Epithelial cell of prostate (primary cell): ENCODE results near the gene TMEM131L.

ENCODE experiments used
- DNase-seq: peaks from one replicate; pipeline ENCODE4 v3.0.0-alpha.2; 2011; ENCODE audit warnings: low read depth, low spot score
- H3K27ac ChIP-seq: fragments of 450-650 bp; 2 replicates; pipeline ENCODE4 v1.5.1; 2017; ENCODE audit warnings: mild to moderate bottlenecking

TMEM131L gene

DNA sequence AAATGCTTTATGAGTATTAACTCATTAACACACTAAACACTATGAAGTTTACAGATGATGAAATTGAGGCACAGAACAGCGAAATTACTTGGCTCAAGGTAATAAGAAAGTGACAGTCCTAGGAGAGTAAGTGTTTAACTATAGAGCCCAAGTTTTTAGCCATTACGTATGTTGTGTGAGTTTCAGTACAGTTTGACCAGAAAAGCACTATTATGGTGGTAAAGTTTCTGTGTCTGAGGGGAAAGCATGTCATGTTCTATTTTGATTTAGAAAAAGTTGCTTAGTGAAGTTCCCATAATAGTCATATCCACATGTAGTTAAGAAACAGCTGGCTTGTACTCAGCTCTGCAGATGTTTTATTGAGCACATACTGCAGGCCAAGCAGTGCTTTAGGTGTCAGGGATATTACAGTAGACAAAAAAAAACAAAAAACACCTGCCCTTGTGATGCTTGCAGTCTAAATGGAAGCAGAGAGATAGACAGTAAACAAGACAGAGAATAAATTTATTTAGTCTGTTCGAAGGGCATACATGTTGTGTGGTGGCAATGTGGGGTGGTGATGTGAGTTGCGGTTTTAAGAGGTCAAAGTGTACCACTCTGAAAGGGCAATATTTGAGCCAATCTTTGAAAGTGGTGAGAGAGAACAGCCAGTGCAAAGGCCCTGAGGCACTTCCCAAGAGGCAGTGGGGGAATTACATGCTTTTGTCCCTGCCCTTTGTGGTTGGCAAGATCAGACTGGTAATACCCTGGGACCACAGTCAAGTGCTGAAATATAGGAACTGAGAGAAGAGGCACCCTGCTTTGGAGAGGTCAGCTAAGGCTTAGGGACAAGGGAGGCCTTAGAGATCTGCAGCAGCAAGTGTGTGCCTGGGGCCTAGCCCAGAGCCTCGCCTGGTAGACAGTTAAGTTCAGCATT lies 6.2 kb downstream of the TMEM131L start:
- peak overlapping the region; percentile 28 for H3K27ac ChIP-seq
- DNase-seq, result no peak

DNA sequence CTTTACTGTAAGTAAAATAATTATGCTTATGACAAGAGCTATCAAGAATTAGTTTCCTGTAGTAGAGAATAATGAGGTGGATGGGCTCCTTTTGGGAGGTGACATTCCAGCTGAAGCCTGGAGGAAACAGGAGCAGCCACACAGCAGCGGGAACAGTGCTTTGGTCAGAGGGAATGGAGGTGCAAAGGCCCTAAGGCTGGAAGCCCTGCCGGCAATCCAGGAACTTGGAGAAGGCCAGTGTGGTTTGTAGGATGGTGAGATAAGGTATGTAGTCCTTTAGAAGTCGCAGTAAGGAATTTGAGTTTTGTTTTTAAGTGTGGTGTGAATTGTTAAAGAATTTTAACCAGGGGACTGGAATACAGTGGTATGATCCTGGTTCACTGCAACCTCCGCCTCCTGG lies 8.1 kb downstream of the TMEM131L start:
- DNase-seq, result no peak
- no peak overlapping the region for H3K27ac ChIP-seq

DNA sequence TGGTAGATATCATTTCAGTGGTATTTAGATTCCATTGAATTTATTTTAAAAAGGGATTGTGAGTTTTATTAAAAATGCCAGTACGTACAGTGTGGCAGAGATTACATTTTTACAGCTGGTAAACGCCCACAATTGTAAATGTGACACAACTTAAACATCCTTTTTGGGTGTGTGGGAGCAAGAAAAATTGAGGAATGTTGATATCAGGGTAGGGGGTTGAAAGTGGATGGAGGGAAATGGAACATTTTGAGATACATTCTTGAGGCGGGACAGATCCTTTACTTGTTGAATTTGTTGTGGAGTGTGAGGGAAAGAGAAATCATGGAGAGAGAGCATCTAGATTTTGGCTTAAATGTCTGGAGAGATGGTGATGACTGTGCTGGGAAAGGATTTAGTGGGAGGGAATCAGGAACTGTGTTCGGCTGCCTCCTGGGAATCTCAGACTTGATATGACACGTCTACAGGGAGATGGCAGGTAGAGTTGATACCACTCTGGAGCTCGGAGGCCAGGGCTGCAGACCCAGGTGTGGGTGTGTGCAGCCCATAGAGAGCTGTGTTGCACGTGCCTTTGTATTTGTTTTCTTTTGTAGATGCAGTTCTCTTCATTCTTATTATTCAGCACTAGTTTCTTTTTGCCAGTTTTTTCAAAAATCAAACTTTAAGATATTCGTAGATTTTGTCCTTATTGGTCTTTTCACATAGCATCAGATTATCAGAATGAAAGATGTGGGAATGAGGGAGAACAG lies 10.8 kb downstream of the TMEM131L start:
- no peak for DNase-seq
- H3K27ac ChIP-seq, result no peak overlapping the region

DNA sequence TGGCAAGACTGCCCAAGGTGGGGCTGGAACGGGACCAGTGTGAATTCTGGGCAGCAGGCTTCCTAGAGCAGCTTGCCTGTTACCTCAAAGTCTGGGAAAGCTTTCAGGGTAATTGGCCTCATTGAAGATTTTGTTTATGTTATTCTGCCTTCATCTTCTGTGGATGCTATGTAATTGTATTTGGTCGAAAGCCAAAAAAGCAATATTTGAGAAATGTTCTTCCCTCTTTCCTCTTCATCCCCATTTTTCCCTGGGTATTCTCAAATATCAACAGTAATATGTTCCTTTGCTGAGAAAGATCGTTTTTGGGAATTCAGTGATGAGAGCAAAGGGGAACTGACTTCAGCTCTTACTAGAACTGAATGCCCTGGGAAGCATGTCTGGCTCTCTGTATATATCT lies 12.9 kb downstream of the TMEM131L start:
- H3K27ac ChIP-seq, result no peak overlapping the region
- no peak for DNase-seq

DNA sequence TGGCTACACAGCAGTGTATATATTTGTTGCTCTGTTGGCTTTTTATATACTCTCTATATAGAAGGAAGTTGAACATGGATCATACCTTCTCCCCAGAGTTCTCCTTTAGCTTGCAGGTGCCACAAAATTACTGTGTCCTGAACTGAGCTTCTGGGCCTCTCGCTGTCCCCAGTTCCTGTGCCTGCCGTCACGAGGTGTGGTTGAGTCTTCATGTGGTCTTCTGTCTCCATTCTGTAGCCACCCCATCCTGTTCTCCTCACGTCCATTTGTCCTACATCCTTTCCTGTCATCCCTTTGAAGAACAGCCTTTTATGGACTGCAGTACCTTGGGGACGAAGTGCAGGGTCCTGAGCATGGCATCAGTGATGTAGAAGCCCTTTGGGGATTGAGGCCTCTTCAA lies 14.5 kb downstream of the TMEM131L start:
- H3K27ac ChIP-seq, result no peak overlapping the region
- DNase-seq, result no peak

DNA sequence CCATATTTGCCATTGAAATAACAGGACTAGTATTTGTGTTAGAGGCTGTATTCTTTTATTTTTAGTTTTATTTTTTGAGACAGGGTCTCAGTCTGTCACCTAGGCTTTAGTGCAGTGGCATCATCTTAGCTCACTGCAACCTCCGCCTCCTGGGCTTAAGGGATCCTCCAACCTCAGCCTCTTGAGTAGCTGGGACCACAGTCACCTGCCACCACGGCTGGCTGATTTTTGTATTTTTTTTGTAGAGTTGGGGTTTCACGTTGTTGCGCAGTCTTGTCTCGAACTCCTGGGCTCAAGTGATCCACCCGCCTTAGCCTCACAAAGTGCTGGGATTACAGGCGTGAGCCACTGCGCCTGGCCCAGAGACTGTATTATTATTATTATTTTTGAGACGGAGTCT lies 15.3 kb downstream of the TMEM131L start:
- no peak overlapping the region for H3K27ac ChIP-seq
- no peak for DNase-seq

DNA sequence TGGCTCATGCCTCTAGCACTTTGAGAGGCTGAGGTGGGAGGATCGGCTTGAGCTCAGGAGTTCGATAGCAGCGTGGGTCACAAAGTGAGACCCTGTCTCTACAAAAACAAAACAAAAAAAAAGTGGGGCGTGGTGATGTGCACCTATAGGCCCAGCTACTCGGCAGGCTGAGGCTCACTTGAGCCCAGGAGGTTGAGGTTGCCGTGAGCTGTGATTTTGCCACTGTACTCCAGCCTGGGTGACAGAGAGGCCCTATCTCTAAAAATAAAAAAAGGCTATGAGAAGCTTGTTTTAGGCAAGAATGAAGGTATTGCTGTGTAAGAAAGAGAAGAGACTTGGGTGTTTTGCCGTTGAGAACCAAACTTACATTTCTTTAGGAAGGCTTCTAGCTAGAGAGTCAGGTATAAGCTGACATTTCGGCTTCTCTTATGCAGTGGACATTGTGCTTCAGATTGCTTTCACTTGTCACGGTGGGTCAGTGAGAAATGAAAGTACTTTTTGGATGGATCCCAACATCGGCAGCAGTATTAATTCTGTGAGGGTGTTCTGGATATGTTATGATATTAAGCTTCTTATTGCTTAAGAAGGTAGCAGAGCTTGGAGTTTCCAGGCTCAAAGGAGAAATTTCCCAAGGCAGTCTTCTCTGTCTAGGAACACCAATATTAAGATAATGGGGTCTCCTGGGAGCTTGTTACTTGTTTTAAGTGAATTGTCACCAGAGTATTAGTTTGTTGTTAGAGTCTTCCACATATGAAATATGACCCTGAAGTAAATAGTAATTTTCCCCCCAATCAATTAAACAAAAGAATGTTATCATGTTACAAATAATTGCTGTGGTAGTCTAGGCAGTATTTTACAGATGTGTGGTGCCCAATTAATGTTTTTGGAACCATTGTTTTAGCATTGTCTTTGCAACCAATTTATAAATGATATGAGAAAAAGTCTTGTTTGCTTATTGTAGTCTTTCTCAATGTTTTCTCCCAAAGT lies 17.6 kb downstream of the TMEM131L start:
- H3K27ac ChIP-seq, result no peak overlapping the region

DNA sequence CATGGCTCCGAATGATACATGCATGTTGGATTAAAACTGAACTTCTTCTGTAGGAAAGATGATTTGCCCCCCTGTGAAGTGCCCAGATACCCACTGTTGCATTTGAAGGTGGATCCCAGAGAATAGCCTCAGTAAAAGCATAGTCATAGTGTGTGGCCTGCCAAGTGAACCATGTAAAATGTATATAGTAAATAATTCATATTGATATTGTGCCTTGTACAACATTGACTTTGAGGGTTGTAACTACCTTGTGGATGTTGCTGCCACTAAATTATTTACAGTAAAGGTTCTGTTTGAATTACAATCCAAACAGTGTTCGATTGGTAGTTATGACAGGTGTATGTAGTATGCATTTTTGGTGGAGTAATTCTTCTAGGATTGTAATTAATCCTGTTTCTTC lies 19.2 kb downstream of the TMEM131L start:
- no peak for DNase-seq
- peak overlapping the region; percentile 91 for H3K27ac ChIP-seq

More for the DNA sequence above, 17.6 kb downstream of the TMEM131L start:
- DNase-seq, result no peak

DNA sequence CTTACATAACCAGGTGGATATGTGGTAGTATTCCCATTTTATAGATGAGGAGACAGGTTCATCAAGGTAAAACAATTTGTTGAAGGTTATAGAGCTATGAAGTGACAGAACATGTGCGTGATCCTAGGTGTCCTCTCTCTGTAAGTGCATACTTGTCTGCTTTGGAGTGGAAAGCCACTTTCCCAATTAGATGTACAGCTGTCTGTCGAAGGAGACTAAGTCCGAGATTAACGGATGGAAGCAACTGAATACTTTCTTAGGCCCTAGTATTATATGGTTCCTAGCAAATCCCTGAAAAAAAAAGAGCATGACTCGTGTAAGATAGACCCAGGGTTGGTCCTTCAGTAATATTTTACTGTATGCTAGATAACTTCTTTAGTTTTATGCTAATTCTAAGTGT lies 19.7 kb downstream of the TMEM131L start:
- DNase-seq, result no peak
- peak overlapping the region; percentile 91 for H3K27ac ChIP-seq

DNA sequence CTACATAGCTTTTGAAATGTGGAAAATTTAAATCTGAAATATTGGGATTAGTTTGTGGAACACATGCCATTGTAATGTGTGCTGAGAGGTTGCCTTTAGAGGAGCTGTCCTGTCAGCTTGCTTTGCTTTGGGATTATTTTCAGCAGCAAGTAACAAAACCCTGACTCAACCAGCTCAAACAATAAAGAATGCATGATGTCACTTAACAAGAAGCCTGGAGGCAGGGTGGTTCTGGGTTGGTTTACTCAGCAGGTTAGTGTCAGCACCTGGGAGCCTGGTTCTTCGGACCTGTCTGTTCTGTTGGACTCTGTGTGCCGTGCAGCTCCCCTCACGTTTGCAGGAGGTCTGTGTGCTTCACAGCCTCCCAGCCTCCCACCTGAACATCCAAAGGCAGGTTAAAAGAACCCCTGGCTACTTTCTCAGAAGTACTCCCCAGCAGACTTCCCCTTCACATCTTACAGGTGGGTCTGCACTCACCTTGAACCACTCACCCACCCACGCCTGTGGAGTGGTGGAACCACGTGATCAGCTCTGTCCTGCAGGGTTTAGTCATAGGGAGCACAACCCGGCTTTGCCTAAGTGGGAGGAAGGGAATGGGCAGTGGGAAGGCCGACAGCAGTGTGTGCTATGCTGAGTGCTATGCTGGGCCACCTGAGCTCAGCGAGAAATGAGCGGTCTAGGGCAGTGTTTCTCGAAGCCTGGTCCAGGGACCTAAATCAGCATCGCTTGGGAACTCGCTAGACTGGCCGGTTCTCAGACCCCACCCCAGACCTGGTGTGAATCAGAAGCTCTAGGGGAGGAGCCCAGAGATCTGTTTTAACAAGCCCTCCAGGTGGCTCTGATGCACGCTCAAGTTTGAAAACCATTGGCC lies 20.4 kb downstream of the TMEM131L start:
- H3K27ac ChIP-seq, result peak overlapping the region; percentile 91
- DNase-seq, result peak; percentile 96

DNA sequence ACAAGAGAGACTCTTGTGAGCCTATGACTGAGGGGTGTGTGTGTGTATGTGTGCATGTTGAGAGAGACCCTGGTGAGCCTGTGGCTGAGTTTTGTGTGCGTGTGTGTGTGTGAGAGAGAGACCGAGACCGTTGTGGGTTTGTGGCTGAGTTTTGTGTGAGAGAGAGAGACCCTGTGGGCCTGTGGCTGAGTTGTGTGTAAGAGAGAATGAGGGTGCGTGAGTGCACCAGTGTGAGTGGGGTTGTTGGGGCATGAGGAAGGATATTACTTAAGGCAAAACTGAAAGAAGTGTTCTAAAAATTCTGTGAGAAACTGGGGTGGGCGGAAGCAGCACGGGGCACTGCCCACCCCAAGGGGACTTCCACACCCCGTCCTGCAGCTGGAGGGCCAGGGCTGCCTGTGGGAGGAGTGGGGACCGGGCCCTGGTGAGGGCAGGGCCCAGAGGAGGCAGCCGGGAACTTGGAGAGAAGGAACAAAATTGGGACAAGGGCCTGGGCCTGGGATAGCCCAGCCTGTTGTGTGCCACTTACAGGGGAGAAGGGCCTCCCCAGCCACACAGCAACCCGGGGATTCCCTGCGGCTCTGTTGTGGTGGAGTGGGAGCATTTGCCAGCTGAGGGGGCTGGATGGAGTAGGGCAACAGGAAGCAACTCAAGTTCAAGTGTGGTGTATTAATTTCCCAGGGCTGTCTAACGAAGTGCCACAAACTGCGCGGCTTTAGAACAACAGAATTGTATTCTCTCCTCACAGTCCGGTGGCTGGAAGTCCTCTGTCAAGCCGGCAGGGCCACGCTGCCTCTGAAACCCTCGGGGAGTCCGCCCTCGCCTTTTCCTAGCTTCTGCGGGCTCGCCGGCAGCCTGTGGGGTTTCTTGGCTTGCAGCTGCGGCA lies 22.1 kb downstream of the TMEM131L start:
- peak overlapping the region; percentile 91 for H3K27ac ChIP-seq
- no peak for DNase-seq

DNA sequence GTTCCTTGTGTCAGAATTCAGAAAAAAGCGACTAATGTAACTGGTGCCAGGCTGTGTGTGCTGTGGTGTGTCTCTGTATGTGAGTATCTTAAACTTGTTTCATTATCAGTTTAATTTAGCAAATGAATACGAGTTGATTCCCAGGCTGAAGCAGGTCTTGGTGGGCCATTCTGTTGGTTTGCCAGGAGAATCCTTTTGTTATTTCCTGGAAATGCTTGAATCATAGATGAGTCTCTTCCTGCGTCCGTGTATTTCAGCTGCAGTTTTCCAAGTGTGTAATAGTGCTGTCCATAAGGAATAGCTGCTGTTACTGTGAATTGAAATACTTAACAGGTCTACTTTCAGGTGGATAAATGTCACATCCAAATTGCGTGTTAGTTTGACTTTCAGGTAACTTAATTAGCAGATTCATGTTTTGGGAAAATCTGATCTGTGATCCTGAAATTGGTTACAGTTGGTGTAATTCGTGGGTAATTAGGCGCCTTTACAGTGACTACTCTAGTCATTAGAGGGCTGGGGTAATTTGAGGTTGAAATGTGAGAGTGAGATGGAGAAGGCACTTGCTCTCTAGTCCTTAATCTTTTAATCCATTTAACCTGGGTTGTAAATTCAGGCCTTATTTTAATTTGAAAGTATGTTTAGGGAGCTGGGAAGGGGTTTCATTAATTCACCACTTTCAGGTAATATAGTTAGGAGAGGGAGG lies 23.8 kb downstream of the TMEM131L start:
- no peak overlapping the region for H3K27ac ChIP-seq
- no peak for DNase-seq

DNA sequence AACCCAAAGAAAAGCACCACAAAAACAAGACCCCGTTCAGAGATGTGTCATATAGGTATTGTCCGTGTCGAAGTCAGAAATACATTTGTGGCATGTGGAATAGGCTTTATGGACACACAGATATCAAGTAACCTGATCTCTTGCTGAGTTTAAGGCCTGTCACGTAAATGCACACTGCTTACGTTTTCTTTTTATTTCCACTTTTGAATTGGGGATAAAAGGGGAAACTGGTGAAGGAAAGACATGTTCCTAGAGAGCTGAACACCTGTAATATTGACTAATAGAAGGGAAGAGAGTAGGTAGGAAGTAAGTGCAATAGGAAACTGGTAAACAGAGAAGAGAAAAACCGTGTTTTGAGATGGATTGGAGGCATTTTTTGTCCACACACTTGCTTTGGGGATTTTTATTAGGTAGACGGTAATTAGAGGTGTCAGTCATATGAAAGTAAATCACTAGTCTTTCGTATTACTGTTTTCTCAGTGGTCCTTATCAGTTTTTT lies 24.9 kb downstream of the TMEM131L start:
- H3K27ac ChIP-seq, result no peak overlapping the region
- DNase-seq, result no peak

DNA sequence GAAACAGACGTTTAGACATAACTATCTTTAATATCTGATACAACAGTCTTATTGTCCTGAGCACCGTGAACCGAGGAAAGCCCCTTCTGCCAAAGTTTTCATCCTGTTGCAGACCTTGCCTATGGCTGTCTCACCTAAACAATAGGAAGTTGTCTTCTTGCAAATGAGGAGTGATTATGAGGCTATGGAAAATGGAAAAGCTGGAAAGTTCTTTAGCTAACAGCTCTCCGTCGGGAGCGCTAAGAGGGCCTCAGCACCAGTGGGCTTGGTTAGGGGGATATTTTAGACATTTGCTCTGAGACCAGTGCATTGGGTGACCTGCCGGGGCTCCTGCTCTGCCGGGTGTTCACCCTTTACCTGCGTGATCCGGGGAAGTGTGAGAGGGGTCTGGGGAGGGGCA lies 28.4 kb downstream of the TMEM131L start:
- no peak overlapping the region for H3K27ac ChIP-seq
- DNase-seq, result no peak

DNA sequence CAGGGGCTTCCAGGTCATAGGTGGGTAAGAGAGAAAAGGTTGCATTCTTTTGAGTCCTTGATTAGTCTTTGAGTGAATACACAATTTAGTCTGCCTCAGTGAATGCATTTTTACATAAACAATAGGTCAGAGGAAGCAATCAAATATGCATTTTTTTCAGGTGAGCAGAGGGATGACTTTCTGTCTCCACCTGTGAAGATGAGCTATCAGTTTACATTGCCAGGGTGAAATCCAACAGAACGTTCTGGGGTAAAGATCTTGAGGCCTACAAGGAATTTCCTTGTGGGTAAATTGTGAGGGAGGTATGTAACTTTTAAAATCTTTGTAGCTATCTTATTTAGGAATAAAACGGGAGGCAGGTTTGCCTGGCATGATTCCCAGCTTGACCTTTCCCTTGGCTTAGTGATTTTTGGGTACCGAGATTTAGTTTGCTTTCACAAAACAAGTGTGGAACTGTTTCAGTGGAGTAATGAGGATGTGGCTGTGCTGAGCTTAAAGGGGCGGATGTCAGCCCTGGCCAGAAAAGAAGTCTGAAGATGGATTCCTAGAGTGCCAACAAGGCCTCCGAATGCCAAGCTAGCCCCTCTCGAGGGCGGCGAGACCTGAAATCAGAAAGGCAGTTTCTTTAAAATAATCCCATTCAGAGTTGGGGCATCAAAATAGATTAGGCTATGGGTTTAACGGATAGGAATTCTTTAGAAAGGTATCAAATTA lies 29.5 kb downstream of the TMEM131L start:
- DNase-seq, result no peak

DNA sequence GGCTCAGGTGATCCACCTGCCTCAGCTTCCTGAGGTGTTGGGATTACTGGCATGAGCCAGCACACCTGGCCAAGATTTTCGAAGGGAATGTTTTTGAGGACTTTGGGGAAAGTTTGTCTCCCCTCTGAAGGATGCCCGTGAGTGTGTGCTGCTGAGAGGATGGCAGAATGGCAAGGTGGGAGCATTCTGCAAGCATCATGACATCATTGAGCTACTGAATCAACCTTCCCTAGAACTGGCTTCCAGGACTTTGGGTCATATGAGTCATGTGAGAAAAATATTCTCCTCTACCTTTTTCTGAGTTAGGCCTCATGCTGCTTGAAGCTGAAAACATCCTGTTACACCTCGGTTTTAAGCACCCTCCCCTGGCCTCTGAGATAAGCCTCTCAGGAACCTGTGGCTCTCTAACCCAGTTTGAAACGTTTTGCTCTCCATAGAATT lies 31.0 kb downstream of the TMEM131L start:
- peak overlapping the region; percentile 69 for H3K27ac ChIP-seq
- DNase-seq, result peak; percentile 24

More for the DNA sequence above, 29.5 kb downstream of the TMEM131L start:
- peak overlapping the region; percentile 69 for H3K27ac ChIP-seq
